PC-9 (cell line): ENCODE measurements around the gene JADE1. TPM values are rescaled to one million over a fixed set of nuclear protein-coding genes. Genes with fewer than 3 reads are reported as not detected.

Experiments used
- BruUV-seq: library from RNA; stranded (reverse); fragments of 400-500 nt; replicated peaks from 2 replicates; lab custom pipeline; 2021; lab: Mats Ljungman, UMichigan
- CTCF ChIA-PET: fragments of 300-600 bp; sonication (Branson Sonifier 250); formaldehyde crosslinking; loops from one replicate; lab custom pipeline; 2022; ENCODE audit warnings: antibody characterized with exemption; lab: Charles Lee
- POLR2A ChIA-PET: fragments of 300-600 bp; sonication (Branson Sonifier 250); formaldehyde crosslinking; loops from one replicate; lab custom pipeline; 2022; ENCODE audit warnings: antibody characterized with exemption; ENCODE audit not compliant: unreplicated experiment; lab: Charles Lee
- DNase-seq, 2 experiments: peaks; one replicate each; pipeline versions ENCODE4 v3.0.0 to v3.0.0-alpha.2; 2015 to 2022; ENCODE audit warnings: mixed read lengths in 1 of 2
- H2AFZ ChIP-seq: fragments of 200-600 bp; sonication (generic); 2 replicates; pipeline ENCODE4 v1.8.1; 2017; ENCODE audit warnings: antibody characterized with exemption
- H3F3A ChIP-seq: fragments of 200-600 bp; sonication (generic); 2 replicates; pipeline ENCODE4 v1.8.1; 2017; ENCODE audit warnings: antibody characterized with exemption, mild to moderate bottlenecking, low read depth; ENCODE audit not compliant: insufficient read depth
- H3K27ac ChIP-seq: fragments of 200-600 bp; sonication (generic); 2 replicates; pipeline ENCODE4 v1.6.1; 2016; ENCODE audit warnings: mixed run types
- H3K27me3 ChIP-seq: fragments of 200-600 bp; sonication (generic); 2 replicates; pipeline ENCODE4 v1.6.1; 2016; ENCODE audit warnings: low read depth, mixed run types; ENCODE audit not compliant: insufficient read depth
- H3K36me3 ChIP-seq: fragments of 200-600 bp; sonication (generic); 2 replicates; pipeline ENCODE4 v1.6.1; 2016; ENCODE audit warnings: low read depth, mixed run types
- H3K4me1 ChIP-seq: fragments of 200-600 bp; sonication (generic); replicated peaks from 2 replicates; pipeline ENCODE4 v1.6.1; 2016; ENCODE audit warnings: mixed run types; ENCODE audit not compliant: insufficient read depth
- H3K4me2 ChIP-seq: fragments of 200-600 bp; sonication (generic); 2 replicates; pipeline ENCODE4 v1.6.1; 2017; ENCODE audit warnings: mixed run types
- H3K4me3 ChIP-seq: fragments of 200-600 bp; sonication (generic); 2 replicates; pipeline ENCODE4 v1.6.1; 2016; ENCODE audit warnings: mixed run types
- H3K79me2 ChIP-seq: fragments of 200-600 bp; sonication (generic); 2 replicates; pipeline ENCODE4 v1.6.1; 2017; ENCODE audit warnings: low read depth, mixed run types
- H3K9me2 ChIP-seq: fragments of 200-600 bp; sonication (generic); 2 replicates; pipeline ENCODE4 v1.8.1; 2017; ENCODE audit warnings: mild to moderate bottlenecking; ENCODE audit not compliant: insufficient read depth
- H3K9me3 ChIP-seq: fragments of 200-600 bp; sonication (generic); 2 replicates; pipeline ENCODE4 v1.8.1; 2016; ENCODE audit warnings: low read depth; ENCODE audit not compliant: insufficient read depth
- H4K20me1 ChIP-seq: fragments of 200-600 bp; sonication (generic); 2 replicates; pipeline ENCODE4 v1.8.1; 2017; ENCODE audit not compliant: insufficient read depth
- EZH2 ChIP-seq: fragments of 200-600 bp; sonication (generic); IDR thresholded peaks from 2 replicates; pipeline ENCODE4 v1.8.0; 2017; ENCODE audit warnings: antibody characterized with exemption, low read depth
- intact Hi-C: fragments of 100-400 bp; cut with micrococcal nuclease; formaldehyde crosslinking; loops from one replicate; pipeline ENCODE4 v1.10.0; 2022; ENCODE audit not compliant: unreplicated experiment
- total RNA-seq: library from RNA; stranded (reverse); gene quantifications from 2 replicates; pipeline ENCODE4 v1.2.3, GENCODE V29; 2021
- TF ChIP-seq, protein P1 (sequence below): fragments of 200-600 bp; sonication (generic); conservative IDR thresholded peaks from 2 replicates; pipeline ENCODE4 v1.6.1; 2017; ENCODE audit warnings: mixed run types, antibody characterized with exemption, mild to moderate bottlenecking, moderate library complexity

JADE1 gene
- total RNA-seq, 1 experiment from 2014 or later: 23.1 TPM

DNA sequence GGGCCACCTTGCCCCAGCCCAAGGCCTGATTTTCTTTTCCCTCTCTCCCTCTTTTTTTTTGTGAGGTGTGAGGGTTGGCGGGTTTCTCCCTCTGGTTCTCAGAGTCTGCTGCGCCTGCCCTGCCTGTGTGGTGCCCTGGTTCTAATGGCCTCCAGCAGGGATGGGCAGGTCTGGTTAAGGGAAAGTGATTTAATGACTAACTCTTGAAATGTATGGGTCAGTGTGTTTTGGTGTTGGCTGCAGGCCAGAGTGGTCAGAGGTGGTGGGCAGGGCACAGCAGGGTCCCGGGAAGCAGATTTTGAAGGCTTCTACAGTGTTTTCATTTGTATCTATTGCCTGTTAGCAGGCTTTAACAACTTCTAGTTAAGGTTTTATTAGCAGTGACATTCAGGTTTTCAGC is 39.0 kb downstream of the JADE1 start:
- no peak for DNase-seq
- ChIA-PET POLR2A (no interaction called here), CTCF (no interaction called here)
- BruUV-seq: no TSS peak
- H3K27me3 ChIP-seq: no peaks in the 10 kb centered on the region
- no peaks in the 10 kb centered on the region for H3K9me2 ChIP-seq
- TF ChIP-seq EZH2: no peak
- TF ChIP-seq, protein P1, sequence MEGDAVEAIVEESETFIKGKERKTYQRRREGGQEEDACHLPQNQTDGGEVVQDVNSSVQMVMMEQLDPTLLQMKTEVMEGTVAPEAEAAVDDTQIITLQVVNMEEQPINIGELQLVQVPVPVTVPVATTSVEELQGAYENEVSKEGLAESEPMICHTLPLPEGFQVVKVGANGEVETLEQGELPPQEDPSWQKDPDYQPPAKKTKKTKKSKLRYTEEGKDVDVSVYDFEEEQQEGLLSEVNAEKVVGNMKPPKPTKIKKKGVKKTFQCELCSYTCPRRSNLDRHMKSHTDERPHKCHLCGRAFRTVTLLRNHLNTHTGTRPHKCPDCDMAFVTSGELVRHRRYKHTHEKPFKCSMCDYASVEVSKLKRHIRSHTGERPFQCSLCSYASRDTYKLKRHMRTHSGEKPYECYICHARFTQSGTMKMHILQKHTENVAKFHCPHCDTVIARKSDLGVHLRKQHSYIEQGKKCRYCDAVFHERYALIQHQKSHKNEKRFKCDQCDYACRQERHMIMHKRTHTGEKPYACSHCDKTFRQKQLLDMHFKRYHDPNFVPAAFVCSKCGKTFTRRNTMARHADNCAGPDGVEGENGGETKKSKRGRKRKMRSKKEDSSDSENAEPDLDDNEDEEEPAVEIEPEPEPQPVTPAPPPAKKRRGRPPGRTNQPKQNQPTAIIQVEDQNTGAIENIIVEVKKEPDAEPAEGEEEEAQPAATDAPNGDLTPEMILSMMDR: no peak
- no peaks in the 10 kb centered on the region; the same call in 1 of the 2 replicates for H4K20me1 ChIP-seq
- H3K4me1 ChIP-seq: no peaks in the 10 kb centered on the region
- H3K36me3 ChIP-seq: no peaks in the 10 kb centered on the region
- intact Hi-C loops: no loop called here
- H3F3A ChIP-seq: no peaks in the 10 kb centered on the region
- H3K4me2 ChIP-seq: no peak overlapping the region
- H2AFZ ChIP-seq: no peak overlapping the region
- H3K4me3 ChIP-seq: no peak overlapping the region
- no peak overlapping the region for H3K27ac ChIP-seq
- no peaks in the 10 kb centered on the region for H3K9me3 ChIP-seq
- no peaks in the 10 kb centered on the region for H3K79me2 ChIP-seq

DNA sequence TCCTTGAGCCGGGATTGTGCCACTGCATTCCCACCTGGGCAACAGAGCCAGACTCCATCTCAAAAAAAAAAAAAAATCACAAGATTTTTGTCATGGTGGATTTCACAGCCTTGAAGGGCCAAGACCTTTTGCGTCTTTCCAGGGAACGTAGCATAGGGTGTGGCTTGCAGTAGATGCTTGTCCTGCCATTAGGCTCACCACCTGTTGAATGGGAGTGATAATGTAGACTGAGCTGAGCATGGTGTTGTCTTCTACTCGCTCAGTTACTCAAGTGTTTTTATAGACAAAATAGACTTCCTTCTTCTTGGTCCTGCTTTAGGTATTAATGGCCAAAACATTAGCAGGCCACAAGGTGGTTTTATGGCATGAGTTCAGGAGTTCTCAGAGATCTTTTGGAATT is 40.8 kb downstream of the JADE1 start:
- Histone ChIP-seq H3K4me2 (no peak overlapping the region), H3K36me3 (no peaks in the 10 kb centered on the region), H3K9me3 (no peaks in the 10 kb centered on the region), H3K79me2 (no peaks in the 10 kb centered on the region), H3K27me3 (no peaks in the 10 kb centered on the region), H3K9me2 (no peaks in the 10 kb centered on the region), H2AFZ (no peak overlapping the region), H3K4me3 (no peak overlapping the region), H3K27ac (no peak overlapping the region), H3K4me1 (no peaks in the 10 kb centered on the region), H4K20me1 (no peaks in the 10 kb centered on the region), H3F3A (no peaks in the 10 kb centered on the region)
- no peak for TF ChIP-seq EZH2
- TF ChIP-seq, protein P1: no peak
- no TSS peak for BruUV-seq
- intact Hi-C loops: no loop called here
- CTCF ChIA-PET: no interaction called here
- DNase-seq: no peak
- POLR2A ChIA-PET: no interaction called here

DNA sequence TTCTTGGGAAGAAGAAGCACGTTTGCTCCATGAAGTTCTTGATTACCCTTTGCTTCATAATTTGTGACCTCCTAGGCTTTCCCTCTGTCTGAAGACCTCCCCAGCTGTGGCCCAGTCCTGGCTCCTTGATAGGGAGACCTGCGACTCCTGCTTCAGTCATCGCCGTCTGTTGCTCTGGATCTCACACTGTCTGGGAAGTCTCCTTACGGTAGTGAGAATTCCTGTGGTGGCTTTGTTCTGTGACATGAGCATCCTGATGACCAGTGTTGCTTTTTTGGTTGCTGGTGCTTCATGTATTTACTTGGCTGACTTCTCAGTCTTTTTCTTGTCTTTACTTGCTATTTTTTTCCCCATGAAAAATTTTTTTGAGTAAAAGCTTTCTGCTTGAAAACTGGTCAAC is 44.2 kb downstream of the JADE1 start:
- H3K36me3 ChIP-seq: no peaks in the 10 kb centered on the region
- POLR2A ChIA-PET: no interaction called here
- no TSS peak for BruUV-seq

More for the DNA sequence above, 44.2 kb downstream of the JADE1 start:
- H3K4me3 ChIP-seq: no peak overlapping the region
- H3K4me2 ChIP-seq: no peak overlapping the region
- H3K27me3 ChIP-seq: no peaks in the 10 kb centered on the region
- no peak overlapping the region for H2AFZ ChIP-seq
- no peak overlapping the region for H3K27ac ChIP-seq
- H3K4me1 ChIP-seq: no peaks in the 10 kb centered on the region
- CTCF ChIA-PET: no interaction called here
- intact Hi-C loops: no loop called here
- no peaks in the 10 kb centered on the region for H4K20me1 ChIP-seq
- H3F3A ChIP-seq: no peaks in the 10 kb centered on the region
- H3K9me3 ChIP-seq: no peaks in the 10 kb centered on the region
- H3K79me2 ChIP-seq: no peaks in the 10 kb centered on the region
- no peaks in the 10 kb centered on the region for H3K9me2 ChIP-seq
- DNase-seq: no peak
- TF ChIP-seq, protein P1: no peak
- TF ChIP-seq EZH2: no peak
